HG02870 (cell line): ENCODE data around the gene SLC25A30.
"Not testable (repeated sequence)": the region's sequence is repeated elsewhere in the genome, so short reads cannot be mapped to it uniquely, and the experiment has no call there.

Experiments
- ATAC-seq: cut with Tn5 transposase; IDR thresholded peaks from one replicate; pipeline ENCODE4 v1.9.1; 2021; ENCODE audit warnings: mild to moderate bottlenecking, moderate library complexity; ENCODE audit not compliant: unreplicated experiment

The SLC25A30 gene

DNA sequence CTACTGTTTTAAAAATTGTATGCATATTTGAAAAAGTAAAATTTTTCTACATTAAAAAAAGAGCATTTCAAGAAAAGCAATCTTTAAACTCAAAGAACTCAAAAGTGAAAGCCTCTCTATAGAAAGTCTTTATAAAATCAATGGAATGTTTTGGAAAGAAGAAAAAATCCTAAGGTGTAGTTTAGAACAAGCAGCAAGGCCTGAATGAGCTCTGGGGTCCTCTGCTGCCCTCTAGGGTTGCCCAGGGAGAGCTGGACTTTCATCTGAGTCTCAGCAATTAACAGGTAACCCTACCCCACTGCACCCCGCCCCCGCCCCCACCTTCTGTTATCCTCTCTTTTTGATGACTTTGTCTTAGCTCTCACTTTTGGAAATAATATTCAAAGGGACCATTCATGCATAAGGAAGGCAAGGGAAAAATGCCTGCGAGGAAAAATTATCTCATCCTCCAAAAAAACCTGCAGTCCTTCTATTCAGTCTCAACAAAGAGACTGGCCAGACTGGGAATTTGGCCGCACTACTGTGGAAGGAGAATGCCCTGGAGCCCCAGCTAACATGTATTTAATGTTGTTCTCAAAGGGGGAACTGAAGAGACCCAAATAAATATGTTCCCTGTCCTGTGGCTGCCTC is 24.1 kb downstream of the SLC25A30 start:
- no peak for ATAC-seq

DNA sequence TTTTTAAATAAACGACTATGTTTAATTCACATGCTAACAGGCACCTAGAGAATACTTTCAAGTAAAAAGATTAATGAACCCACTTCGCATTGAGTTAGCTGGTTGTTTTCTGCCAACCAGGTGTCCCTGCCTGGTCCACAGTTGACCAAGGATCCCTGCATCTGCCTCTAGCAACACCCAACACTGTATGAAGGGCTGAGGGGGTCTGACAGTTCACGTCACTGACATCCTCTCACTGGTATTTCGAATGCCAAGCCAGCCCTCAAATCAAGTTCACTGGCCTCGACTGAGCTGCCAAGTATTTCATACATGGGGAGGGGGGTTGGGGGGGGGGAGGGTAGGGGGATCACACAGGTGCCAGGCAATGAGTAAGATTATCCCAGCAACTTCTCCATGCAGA is 25.4 kb downstream of the SLC25A30 start:
- ATAC-seq: no peak

DNA sequence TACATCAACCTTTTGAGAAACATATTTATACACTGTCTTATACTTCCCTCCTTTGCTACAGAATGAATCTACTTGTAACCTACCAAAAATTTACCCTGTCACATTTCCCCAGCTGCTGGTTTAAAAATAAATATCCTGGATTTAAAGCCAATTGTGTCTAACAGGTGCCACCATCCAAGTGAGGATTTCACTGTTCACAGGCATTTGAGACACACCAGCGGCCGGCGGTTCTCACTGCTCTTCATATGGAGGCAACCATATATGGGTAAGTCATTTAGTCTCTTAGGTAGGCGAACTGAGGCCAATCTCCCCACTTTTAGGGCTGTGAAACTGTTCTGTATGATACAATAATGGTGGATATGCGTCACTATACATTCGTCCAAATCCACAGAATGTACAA is 26.2 kb downstream of the SLC25A30 start:
- ATAC-seq: no peak

DNA sequence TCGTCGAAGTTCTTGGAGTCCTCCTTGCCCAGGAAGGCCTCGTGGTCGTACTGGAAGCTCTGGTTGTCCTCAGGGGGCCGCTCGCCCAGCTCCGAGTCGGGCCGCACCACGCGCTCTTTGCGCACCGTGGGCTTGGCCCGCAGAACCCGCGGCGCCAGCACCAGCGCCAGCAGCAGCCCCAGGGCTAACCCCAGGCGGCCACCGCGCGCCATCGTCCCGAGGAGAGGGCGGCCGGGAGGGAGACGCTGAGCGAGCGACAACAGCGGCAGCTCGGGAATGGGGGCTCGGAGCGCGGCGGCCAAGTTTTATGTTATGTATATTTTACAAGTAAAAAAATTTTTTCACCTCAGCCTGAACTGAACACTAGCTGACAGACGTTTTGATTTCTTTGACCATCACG is 27.0 kb downstream of the SLC25A30 start:
- ATAC-seq: not testable (repeated sequence)

DNA sequence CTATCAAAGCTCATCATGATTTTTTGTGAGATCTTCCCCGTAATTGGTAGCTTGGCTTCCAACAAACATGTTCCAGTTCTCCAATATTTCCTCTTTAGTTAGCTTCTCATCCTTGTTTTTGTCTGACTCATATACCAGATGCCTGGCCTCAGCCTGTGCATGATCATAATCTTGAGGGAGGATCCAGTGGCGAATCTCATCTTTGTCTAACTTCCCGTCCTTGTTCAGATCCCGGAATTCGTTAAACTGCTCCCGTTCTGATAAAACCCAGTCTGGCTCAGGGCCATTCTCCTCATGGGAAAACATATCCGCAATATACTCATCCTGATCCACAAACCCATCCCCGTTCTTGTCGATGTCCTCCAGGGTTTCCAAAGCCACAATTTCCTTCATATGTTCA is 27.8 kb downstream of the SLC25A30 start:
- not testable (repeated sequence) for ATAC-seq

DNA sequence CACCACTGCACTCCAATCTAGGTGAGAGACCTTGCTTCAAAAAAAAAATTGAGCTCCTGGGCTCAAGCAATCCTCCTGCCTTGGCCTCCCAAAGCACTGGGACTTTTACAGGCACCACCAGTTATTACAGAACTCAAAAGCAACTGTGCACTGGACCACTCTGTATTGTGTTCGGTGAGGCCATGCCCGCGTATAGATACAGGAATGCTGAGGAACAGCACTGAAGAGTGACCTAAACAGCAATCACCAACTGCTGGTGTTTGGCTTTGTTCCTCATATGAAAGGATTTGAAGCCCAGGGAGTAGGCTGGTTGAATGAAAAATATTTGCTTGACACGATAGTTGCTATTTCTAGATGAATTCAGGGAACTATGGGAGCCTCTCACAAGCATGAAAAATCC is 29.5 kb downstream of the SLC25A30 start:
- ATAC-seq: no peak

DNA sequence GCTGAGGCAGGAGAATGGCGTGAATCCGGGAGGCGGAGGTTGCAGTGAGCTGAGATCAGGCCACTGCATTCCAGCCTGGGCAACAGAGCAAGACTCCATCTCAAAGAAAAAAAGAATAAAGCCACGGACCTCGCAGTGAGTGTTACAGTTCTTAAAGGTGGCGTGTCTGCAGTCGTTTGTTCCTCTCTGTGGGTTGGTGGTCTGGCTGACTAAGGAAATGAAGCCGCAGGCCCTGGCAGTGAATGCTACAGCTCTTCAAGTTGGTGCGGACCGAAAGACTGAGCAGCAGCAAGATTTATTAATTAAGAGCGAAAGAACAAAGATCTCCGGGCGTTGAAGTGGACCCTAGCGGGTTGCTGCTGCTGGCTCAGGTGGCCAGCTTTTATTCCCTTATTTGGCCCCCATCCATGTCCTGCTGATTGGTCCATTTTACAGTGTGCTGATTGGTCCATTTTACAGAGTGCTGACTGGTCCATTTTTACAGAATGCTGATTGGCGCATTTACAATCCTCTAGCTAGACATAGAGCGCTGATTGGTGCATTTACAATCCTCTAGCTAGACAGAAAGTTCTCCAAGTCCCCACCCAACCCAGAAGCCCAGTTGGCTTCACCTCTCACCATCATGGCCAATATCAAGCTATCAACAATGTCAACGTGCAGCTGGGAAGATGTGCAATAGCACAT is 31.1 kb downstream of the SLC25A30 start:
- ATAC-seq: not testable (repeated sequence)

DNA sequence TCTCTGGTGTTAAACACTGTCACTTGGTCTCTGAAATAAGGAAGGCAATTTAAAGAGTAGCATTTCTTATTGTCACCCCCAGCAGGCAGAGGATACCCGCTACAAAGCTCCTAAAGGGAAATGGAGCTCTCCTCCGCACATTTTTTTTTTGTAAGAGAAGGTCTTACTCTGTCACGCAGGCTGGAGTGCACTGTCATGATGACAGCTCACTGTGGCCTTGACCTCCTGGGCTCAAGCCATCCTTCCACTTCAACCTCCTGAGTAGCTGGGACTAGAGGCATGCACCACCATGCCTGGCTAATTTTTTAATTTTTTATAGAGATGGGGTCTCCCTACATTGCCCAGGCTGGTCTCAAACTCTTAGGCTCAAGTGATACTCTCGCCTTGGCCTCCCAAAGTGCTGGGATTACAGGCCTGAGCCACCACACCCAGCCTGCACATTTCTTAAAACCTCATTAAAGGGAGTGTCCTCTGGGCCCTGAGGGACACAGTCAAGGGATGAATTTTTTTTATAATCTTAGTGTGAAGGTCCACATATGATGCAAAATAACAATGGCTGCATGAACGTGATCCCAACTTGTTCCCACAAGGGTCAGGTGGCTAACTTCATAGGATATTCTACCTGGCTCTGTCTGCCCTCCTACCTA is 32.1 kb downstream of the SLC25A30 start:
- no peak for ATAC-seq

DNA sequence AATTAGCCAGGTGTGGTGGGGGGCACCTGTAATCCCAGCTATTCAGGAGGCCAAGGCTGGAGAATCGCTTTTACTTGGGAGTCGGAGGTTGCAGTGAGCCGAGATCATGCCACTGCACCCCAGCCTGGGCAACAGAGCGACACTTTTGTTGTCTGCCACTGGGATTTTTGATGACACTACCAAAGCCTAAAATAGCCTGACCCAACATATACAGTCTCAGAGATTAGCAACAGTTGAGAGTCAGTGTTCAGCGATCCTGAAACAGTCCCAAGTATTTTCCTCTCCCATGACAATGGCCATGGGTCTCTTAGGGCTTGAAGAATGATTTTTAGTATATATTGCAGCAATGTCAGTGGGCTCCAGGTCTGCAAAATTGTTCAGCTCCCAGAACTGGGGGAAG is 32.9 kb downstream of the SLC25A30 start:
- no peak for ATAC-seq

DNA sequence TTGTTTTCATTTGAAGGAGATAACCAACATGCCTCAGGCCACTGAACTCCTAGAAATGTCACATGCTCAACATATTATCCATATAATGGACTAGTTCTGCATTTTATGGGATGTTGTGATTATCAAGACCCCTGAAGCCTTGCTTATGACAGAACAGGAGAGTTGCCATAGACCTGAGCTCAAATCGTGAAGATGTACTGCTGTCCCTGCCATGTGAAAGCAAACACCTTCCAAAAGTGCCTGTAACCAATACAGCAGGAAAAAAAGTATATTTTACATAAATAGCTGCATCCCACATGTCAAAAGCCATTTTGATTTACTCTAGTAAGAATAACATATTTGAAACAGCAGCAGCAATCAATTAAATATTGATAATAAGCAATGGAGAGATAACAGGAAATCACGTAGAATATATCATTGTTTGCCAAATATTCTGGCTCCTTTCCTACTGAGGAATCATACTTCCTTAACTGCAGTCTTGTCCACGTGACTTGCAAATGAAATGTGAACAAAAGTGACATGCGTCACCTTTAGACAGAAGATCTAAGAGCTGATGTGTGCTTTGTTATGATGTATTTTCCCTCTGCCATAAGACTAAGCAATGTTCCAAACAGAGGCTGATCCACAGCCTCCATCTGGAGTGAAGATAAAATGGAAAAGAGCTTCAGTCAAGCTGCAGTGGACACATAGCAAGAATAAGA is 33.5 kb downstream of the SLC25A30 start:
- no peak for ATAC-seq

DNA sequence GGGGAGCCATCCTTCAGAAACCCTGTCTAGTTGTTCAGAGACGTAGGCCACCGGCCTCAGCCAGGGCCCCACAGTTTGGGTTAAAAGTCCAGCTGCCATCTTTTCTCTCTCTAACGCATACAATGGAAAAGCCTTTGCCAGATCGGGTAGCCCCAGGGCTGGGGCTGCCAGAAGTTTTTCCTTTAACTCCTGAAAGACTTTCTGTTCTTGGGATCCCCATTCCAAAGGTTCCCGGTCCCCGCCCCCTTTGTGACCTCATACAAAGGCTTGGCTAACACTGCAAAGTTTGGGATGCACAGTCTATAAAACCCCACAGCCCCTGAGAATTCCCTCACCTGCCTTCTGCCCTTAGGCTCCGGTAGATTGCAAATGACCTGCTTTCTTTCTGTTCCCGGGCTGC is 35.4 kb downstream of the SLC25A30 start:
- ATAC-seq: not testable (repeated sequence)

DNA sequence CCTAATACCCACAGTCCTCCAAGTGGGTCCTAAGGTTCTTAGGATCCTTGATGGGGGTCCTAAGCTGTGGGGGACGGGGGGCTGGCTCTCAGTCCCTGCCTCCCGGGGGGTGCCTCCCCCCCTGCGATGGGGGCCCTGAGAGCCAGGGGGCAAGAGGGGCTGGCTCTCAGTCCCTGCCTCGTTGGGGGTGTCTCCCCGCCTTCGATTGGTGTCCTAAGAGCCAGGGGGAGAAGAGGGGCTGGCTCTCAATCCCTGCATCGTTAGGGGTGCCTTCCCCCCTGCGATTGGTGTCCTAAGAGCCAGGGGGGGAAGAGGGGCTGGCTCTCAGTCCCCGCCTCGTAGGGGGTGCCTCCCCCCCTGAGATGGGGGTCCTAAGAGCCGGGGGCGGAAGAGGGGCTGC is 37.0 kb downstream of the SLC25A30 start:
- ATAC-seq: no peak

DNA sequence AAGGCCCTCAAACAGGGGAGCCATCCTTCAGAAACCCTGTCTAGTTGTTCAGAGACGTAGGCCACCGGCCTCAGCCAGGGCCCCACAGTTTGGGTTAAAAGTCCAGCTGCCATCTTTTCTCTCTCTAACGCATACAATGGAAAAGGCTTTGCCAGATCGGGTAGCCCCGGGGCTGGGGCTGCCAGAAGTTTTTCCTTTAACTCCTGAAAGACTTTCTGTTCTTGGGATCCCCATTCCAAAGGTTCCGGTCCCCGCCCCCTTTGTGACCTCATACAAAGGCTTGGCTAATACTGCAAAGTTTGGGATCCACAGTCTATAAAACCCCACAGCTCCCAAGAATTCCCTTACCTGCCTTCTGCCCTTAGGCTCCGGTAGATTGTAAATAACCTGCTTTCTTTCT is 37.5 kb downstream of the SLC25A30 start:
- not testable (repeated sequence) for ATAC-seq

DNA sequence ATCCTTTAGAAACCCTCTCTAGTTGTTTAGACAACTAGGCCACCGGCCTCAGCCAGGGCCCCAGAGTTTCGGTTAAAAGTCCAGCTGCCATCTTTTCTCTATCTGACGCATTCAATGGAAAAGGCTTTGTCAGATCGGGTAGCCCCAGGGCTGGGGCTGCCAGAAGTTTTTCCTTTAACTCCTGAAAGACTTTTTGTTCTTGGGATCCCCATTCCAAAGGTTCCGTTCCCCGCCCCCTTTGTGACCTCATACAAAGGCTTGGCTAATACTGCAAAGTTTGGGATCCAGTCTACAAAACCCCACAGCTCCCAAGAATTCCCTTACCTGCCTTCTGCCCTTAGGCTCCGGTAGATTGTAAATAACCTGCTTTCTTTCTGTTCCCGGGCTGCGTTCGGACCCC is 38.7 kb downstream of the SLC25A30 start:
- ATAC-seq: not testable (repeated sequence)

DNA sequence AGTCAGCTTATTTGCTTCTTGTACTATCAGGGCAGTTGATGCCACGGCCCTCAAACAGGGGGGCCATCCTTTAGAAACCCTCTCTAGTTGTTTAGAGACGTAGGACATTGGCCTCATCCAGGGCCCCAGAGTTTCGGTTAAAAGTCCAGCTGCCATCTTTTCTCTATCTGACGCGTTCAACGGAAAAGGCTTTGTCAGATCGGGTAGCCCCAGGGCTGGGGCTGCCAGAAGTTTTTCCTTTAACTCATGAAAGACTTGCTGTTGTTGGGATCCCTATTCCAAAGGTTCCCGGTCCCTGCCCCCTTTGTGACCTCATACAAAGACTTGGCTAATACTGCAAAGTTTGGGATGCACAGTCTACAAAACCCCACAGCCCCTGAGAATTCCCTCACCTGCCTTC is 39.4 kb downstream of the SLC25A30 start:
- ATAC-seq: not testable (repeated sequence)

DNA sequence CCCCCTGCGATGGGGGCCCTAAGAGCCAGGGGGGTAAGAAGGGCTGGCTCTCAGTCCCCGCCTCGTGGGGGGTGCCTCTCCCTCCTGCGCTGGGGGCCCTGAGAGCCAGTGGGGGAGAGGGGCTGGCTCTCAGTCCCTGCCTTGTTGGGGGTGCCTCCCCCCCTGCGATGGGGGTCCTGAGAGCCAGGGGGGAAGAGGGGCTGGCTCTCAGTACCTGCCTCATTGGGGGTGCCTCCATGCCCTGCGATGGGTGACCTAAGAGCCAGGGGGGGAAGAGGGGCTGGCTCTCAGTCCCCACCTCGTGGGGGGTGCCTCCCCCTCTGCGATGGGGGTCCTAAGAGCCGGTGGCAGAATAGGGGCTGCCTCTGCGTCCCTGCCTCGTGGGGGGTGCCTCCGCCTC is 40.9 kb downstream of the SLC25A30 start:
- not testable (repeated sequence) for ATAC-seq

DNA sequence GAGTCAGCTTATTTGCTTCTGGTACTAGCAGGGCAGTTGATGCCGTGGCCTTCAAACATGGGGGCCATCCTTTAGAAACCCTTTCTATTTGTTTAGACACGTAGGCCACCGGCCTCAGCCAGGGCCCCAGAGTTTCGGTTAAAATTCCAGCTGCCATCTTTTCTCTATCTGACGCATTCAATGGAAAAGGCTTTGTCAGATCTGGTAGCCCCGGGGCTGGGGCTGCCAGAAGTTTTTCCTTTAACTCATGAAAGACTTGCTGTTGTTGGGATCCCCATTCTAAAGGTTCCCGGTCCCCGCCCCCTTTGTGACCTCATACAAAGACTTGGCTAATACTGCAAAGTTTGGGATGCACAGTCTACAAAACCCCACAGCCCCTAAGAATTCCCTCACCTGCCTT is 41.5 kb downstream of the SLC25A30 start:
- not testable (repeated sequence) for ATAC-seq

DNA sequence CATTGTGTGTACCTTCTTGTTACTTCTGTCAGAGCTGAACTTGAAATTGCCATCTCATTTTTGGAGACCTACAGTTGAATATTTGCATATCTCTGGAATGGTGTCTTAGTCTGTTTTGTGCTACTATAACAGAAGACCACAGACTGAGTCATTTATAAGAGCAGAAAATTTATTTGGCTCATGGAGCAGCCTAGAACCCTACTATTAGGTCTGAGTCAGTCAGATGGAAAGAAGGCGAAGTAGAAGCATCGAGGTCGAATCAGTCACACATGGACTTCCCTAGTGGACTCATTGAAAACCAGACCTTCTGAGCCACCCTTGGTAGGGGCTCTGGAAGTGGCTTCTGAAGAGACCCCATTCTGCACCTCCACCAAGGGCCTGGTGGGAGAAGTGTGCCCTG is 43.3 kb downstream of the SLC25A30 start:
- no peak for ATAC-seq

DNA sequence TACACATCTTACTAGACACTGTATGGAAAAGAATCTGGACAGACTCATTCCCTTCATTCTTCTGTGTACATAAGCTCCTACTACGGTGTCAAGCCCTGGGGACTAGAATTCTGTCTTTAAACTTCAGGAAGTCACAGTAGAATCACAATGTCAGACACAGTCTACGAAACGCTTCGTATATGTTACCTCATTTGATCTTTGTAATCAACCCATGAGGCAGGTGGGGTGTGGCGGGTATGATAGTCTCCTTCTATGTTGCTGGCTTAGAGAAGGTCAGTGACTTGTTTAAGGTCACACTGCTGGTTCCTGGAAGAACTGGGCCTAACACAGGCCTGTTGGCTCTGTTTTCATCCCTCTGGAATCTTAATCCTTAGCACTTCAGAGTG is 45.0 kb downstream of the SLC25A30 start:
- ATAC-seq: no peak

DNA sequence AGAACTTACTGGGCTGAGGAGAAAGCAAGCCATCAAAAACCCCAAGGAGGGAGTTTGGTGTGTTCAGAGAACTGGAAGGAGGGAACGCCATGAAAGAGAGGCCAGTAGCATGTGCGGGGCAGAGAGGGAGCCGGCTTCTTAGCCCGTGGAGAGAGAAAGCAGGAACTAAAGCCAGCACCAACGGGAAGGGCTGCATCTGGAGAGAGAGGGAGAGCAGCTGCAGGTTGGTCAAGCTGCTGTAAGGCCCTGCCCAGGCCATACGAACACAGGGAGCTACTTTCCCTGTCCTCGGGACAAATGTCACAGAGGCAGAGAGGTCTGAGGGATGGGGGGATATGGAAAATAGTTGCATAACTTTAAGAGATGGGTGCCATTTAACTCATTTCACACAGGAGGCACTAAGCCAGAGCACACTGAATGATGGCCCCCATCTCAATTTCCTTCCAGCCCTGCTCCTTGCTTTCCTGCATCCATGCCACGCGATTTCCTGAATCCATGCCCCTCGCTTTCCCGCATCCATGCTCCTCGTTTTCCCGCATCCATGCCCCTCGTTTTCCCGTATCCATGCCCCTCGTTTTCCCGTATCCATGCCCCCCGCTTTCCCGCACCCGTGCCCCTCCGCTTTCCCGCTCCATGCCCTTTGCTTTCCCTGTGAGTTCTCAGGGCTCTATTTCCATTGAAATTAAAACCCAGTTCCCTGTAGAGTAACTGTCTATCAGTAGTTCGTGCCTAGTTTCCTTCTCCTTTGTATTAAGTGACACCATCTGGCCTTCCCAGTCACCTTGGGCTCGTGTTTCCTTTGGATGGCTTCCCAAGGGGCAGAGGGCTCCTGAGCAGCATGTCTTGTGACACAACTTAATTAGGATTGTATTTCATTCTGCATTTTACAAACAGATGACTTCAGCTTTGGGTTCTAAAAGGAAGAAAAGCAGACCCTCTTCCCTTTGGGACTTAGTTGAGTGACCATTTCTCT is 45.7 kb downstream of the SLC25A30 start:
- no peak for ATAC-seq
